ENCODE measurements around the gene PCDHB13. TPM values are rescaled to one million over a fixed set of nuclear protein-coding genes. Genes with fewer than 3 reads are reported as not detected.
"Not testable (repeated sequence)": the region's sequence is repeated elsewhere in the genome, so short reads cannot be mapped to it uniquely, and the experiment has no call there.

PCDHB13 gene
- total and polyA plus RNA-seq, 5 donors from 2014 or later, result 0.05 TPM; not detected in 4

DNA sequence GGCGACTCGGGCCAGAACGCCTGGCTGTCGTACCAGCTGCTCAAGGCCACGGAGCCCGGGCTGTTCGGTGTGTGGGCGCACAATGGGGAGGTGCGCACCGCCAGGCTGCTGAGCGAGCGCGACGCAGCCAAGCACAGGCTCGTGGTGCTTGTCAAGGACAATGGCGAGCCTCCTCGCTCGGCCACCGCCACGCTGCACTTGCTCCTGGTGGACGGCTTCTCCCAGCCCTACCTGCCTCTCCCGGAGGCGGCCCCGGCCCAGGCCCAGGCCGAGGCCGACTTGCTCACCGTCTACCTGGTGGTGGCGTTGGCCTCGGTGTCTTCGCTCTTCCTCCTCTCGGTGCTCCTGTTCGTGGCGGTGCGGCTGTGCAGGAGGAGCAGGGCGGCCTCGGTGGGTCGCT, 19.4 kb upstream of the PCDHB13 start:
- H3K36me3 Mint-ChIP-seq, H3K4me1 Mint-ChIP-seq, H3K27me3 Mint-ChIP-seq: not testable (repeated sequence)

DNA sequence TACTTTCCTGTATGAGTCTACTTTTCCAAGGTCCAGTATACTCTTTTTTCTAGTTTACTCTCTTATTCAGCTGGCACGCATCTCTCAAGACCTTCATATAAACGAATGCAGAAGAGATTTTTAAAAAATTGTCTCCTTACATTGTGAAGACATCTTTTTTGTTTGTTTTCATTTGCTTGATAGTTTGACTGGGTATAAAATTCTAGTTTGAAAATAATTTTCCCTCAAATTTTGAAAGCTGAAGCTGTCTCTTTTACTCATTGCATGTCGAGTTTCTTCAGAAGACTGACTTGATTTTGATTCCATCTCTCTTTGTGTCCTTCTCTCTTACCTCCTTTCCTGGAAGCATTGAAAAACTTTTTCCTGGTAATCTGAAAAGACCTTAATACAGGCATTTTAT, 17.4 kb upstream of the PCDHB13 start:
- H3K9me3 ChIP-seq (ENCODE audit: control insufficient read depth in 2 of 2, low read length in 2 of 2), result peaks cover 17 to 25% of the 10 kb centered on the region in 2 experiments
- H3K4me1 ChIP-seq (ENCODE audit: control insufficient read depth, insufficient read depth, low read length, poor library complexity, severe bottlenecking), result no peaks in the 10 kb centered on the region
- H3K36me3 ChIP-seq (ENCODE audit: control insufficient read depth, insufficient read depth, low read length), result no peaks in the 10 kb centered on the region
- peaks cover 5% of the 10 kb centered on the region for H3K27me3 ChIP-seq (ENCODE audit: control insufficient read depth, insufficient read depth, low read length)
- H3K4me3 ChIP-seq (ENCODE audit: low read depth, low read length), result no peak overlapping the region
- Mint-ChIP-seq H3K4me1 (peaks cover 0 to 4% (median 0%) of the 10 kb centered on the region in 4 donors), H3K9me3 (peaks cover 0 to 50% (median 21%) of the 10 kb centered on the region in 7 donors), H3K27ac (no peak overlapping the region), H3K4me3 (no peak overlapping the region), H3K27me3 (peaks cover 14% of the 10 kb centered on the region), H3K36me3 (peaks cover 5% of the 10 kb centered on the region)
- no peak for ATAC-seq (ENCODE audit: low read depth in 2 of 2)
- no peak for DNase-seq
- no peak overlapping the region for H3K27ac ChIP-seq (ENCODE audit: insufficient read depth, low read length, poor library complexity, severe bottlenecking)

More for the DNA sequence above, 19.4 kb upstream of the PCDHB13 start:
- H3K36me3 ChIP-seq (ENCODE audit: control insufficient read depth, insufficient read depth, low read length); DNase-seq; H3K27me3 ChIP-seq (ENCODE audit: control insufficient read depth, insufficient read depth, low read length); ATAC-seq (ENCODE audit: low read depth in 2 of 2); H3K4me3 ChIP-seq (ENCODE audit: low read depth, low read length); H3K4me3 Mint-ChIP-seq; H3K27ac Mint-ChIP-seq; H3K4me1 ChIP-seq (ENCODE audit: control insufficient read depth, insufficient read depth, low read length, poor library complexity, severe bottlenecking); H3K27ac ChIP-seq (ENCODE audit: insufficient read depth, low read length, poor library complexity, severe bottlenecking): not testable (repeated sequence)
- H3K9me3 Mint-ChIP-seq, result peaks cover 0 to 45% (median 20%) of the 10 kb centered on the region in 7 donors
- peaks cover 11 to 18% of the 10 kb centered on the region in 2 experiments for H3K9me3 ChIP-seq (ENCODE audit: control insufficient read depth in 2 of 2, low read length in 2 of 2)

DNA sequence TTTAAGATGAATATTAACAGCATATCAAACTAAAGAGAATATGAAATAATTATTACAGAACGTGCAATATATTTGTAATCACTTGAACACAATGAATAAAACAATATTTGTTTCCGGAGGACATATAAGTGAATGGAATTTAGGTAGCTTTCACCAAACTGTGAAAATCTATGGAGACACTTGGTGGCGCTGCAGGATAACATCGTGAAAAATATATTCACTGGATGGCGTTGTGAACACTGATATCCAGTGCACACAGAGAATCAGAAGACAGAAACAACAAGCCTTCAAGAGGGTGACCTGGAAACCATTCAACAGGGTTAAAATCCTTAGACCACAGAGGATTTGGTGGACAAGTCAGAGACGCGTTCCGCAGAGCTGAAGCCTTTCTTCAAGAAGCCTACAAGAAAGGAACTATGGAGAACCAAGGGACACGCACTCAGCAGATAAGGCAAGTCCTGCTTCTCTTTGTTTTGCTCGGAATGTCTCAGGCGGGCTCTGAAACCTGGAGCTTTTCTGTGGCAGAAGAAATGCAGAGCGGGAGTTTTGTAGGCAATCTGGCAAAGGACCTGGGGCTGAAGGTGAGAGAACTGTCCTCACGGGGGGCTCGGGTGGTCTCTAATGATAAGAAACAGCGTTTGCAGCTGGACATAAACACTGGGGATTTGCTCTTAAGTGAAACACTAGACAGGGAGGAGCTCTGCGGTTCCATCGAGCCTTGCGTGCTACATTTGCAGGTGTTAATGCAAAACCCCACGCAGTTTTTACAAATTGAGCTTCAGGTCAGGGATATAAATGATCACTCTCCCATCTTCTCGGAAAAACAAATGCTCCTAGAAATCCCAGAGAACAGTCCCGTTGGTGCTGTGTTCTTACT, 14.1 kb upstream of the PCDHB13 start, which contains the start of gene PCDHB11:
Gene PCDHB11 (plus strand): TSS at position 269 of the 877 bp plus-strand sequence. CDS start 148 bp downstream, at position 417.
- no peak for ATAC-seq (ENCODE audit: low read depth in 2 of 2)
- no peaks in the 10 kb centered on the region for H3K36me3 Mint-ChIP-seq
- peaks cover 17 to 25% of the 10 kb centered on the region in 2 experiments for H3K9me3 ChIP-seq (ENCODE audit: control insufficient read depth in 2 of 2, low read length in 2 of 2)
- no peak for DNase-seq
- no peaks in the 10 kb centered on the region for H3K36me3 ChIP-seq (ENCODE audit: control insufficient read depth, insufficient read depth, low read length)
- no peak within 1 kb of the TSS for H3K27ac ChIP-seq (ENCODE audit: insufficient read depth, low read length, poor library complexity, severe bottlenecking)
- no peaks in the 10 kb centered on the region for H3K4me1 Mint-ChIP-seq
- no peak within 1 kb of the TSS for H3K27ac Mint-ChIP-seq
- H3K4me3 ChIP-seq (ENCODE audit: low read depth, low read length), result no peak within 1 kb of the TSS
- peaks cover 10% of the 10 kb centered on the region for H3K27me3 Mint-ChIP-seq
- no peaks in the 10 kb centered on the region for H3K4me1 ChIP-seq (ENCODE audit: control insufficient read depth, insufficient read depth, low read length, poor library complexity, severe bottlenecking)
- peaks cover 0 to 44% (median 16%) of the 10 kb centered on the region in 7 donors for H3K9me3 Mint-ChIP-seq
- H3K4me3 Mint-ChIP-seq, result no peak within 1 kb of the TSS
- peaks cover 5% of the 10 kb centered on the region for H3K27me3 ChIP-seq (ENCODE audit: control insufficient read depth, insufficient read depth, low read length)

DNA sequence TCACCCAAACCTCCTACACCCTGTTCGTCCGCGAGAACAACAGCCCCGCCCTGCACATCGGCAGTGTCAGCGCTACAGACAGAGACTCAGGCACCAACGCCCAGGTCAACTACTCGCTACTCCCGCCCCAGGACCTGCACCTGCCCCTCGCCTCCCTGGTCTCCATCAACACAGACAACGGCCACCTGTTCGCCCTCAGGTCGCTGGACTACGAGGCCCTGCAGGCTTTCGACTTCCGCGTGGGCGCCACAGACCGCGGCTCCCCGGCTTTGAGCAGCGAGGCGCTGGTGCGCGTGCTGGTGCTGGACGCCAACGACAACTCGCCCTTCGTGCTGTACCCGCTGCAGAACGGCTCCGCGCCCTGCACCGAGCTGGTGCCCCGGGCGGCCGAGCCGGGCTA, 12.6 kb upstream of the PCDHB13 start:
- not testable (repeated sequence) for DNase-seq; H3K27me3 Mint-ChIP-seq; H3K27ac Mint-ChIP-seq; H3K36me3 ChIP-seq (ENCODE audit: control insufficient read depth, insufficient read depth, low read length); ATAC-seq (ENCODE audit: low read depth in 2 of 2); H3K36me3 Mint-ChIP-seq; H3K4me3 Mint-ChIP-seq; H3K4me3 ChIP-seq (ENCODE audit: low read depth, low read length); H3K4me1 ChIP-seq (ENCODE audit: control insufficient read depth, insufficient read depth, low read length, poor library complexity, severe bottlenecking); H3K4me1 Mint-ChIP-seq; H3K27ac ChIP-seq (ENCODE audit: insufficient read depth, low read length, poor library complexity, severe bottlenecking); H3K27me3 ChIP-seq (ENCODE audit: control insufficient read depth, insufficient read depth, low read length)
- H3K9me3 ChIP-seq (ENCODE audit: control insufficient read depth in 2 of 2, low read length in 2 of 2), result peaks cover 17 to 22% of the 10 kb centered on the region in 2 experiments
- H3K9me3 Mint-ChIP-seq, result peaks cover 0 to 40% (median 15%) of the 10 kb centered on the region in 7 donors

DNA sequence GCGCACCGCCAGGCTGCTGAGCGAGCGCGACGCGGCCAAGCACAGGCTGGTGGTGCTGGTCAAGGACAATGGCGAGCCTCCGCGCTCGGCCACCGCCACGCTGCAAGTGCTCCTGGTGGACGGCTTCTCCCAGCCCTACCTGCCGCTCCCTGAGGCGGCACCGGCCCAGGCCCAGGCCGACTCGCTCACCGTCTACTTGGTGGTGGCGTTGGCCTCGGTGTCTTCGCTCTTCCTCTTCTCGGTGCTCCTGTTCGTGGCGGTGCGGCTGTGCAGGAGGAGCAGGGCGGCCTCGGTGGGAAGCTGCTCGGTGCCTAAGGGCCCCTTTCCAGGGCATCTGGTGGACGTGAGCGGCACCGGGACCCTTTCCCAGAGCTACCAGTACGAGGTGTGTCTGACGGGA, 12.1 kb upstream of the PCDHB13 start:
- peaks cover 13 to 17% of the 10 kb centered on the region in 2 experiments for H3K9me3 ChIP-seq (ENCODE audit: control insufficient read depth in 2 of 2, low read length in 2 of 2)
- H3K4me3 Mint-ChIP-seq; ATAC-seq (ENCODE audit: low read depth in 2 of 2); H3K36me3 ChIP-seq (ENCODE audit: control insufficient read depth, insufficient read depth, low read length); H3K27me3 ChIP-seq (ENCODE audit: control insufficient read depth, insufficient read depth, low read length); H3K36me3 Mint-ChIP-seq; DNase-seq; H3K4me1 Mint-ChIP-seq; H3K4me1 ChIP-seq (ENCODE audit: control insufficient read depth, insufficient read depth, low read length, poor library complexity, severe bottlenecking); H3K4me3 ChIP-seq (ENCODE audit: low read depth, low read length); H3K27ac ChIP-seq (ENCODE audit: insufficient read depth, low read length, poor library complexity, severe bottlenecking); H3K27ac Mint-ChIP-seq: not testable (repeated sequence)
- Mint-ChIP-seq H3K27me3 (peaks cover 14% of the 10 kb centered on the region), H3K9me3 (peaks cover 0 to 34% (median 10%) of the 10 kb centered on the region in 7 donors)

DNA sequence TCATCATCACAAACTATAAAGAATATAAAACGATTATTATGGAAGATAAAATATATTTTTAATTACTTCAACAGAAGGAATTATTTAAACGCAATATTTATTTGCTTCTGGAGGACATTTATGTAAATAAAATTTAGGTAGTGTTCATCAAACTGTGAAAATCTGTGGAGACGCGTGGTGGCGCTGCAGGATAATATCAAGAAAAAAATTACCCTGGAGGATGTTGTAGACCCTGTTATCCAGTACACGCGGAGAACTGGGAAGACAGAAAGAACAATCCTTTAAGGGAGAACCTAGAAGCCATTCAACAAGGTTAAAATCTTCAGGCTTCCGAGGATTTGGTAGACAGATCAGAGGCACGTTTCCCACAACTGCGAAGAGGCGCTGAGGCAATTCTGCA, 5.2 kb upstream of the PCDHB13 start, which contains the start of gene PCDHB12:
Gene PCDHB12 (plus strand): TSS at position 242 of the 400 bp plus-strand sequence. CDS start 189 bp downstream, outside the sequence.
- Histone ChIP-seq H3K27ac (ENCODE audit: insufficient read depth, low read length, poor library complexity, severe bottlenecking) (no peak within 1 kb of the TSS), H3K4me1 (ENCODE audit: control insufficient read depth, insufficient read depth, low read length, poor library complexity, severe bottlenecking) (no peaks in the 10 kb centered on the region), H3K9me3 (ENCODE audit: control insufficient read depth in 2 of 2, low read length in 2 of 2) (no peaks in the 10 kb centered on the region), H3K27me3 (ENCODE audit: control insufficient read depth, insufficient read depth, low read length) (peaks cover 15% of the 10 kb centered on the region), H3K36me3 (ENCODE audit: control insufficient read depth, insufficient read depth, low read length) (no peaks in the 10 kb centered on the region), H3K4me3 (ENCODE audit: low read depth, low read length) (no peak within 1 kb of the TSS)
- no peak for ATAC-seq (ENCODE audit: low read depth in 2 of 2)
- peak in 1 of 3 donors; percentile 2 for DNase-seq
- Mint-ChIP-seq H3K36me3 (no peaks in the 10 kb centered on the region), H3K9me3 (peaks cover 0 to 9% (median 0%) of the 10 kb centered on the region in 7 donors), H3K4me1 (peaks cover 0 to under 1% (median under 1%) of the 10 kb centered on the region in 4 donors), H3K4me3 (peak within 1 kb of the TSS in 1 of 4 donors; percentile 71), H3K27me3 (peaks cover 20% of the 10 kb centered on the region), H3K27ac (no peak within 1 kb of the TSS)

DNA sequence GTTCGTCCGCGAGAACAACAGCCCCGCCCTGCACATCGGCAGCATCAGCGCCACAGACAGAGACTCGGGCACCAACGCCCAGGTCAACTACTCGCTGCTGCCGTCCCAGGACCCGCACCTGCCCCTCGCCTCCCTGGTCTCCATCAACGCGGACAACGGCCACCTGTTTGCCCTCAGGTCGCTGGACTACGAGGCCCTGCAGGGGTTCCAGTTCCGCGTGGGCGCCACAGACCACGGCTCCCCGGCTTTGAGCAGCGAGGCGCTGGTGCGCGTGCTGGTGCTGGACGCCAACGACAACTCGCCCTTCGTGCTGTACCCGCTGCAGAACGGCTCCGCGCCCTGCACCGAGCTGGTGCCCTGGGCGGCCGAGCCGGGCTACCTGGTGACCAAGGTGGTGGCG, 3.4 kb upstream of the PCDHB13 start:
- Mint-ChIP-seq H3K9me3 (peaks cover 0 to 16% (median 4%) of the 10 kb centered on the region in 7 donors), H3K27me3 (peaks cover 26% of the 10 kb centered on the region)
- not testable (repeated sequence) for H3K27ac Mint-ChIP-seq; H3K36me3 ChIP-seq (ENCODE audit: control insufficient read depth, insufficient read depth, low read length); DNase-seq; H3K4me3 ChIP-seq (ENCODE audit: low read depth, low read length); H3K27ac ChIP-seq (ENCODE audit: insufficient read depth, low read length, poor library complexity, severe bottlenecking); ATAC-seq (ENCODE audit: low read depth in 2 of 2); H3K9me3 ChIP-seq (ENCODE audit: control insufficient read depth in 2 of 2, low read length in 2 of 2); H3K4me3 Mint-ChIP-seq; H3K4me1 Mint-ChIP-seq; H3K4me1 ChIP-seq (ENCODE audit: control insufficient read depth, insufficient read depth, low read length, poor library complexity, severe bottlenecking); H3K36me3 Mint-ChIP-seq
- H3K27me3 ChIP-seq (ENCODE audit: control insufficient read depth, insufficient read depth, low read length), result peaks cover 15% of the 10 kb centered on the region
